ENCODE results near the gene NUP153.

DNA sequence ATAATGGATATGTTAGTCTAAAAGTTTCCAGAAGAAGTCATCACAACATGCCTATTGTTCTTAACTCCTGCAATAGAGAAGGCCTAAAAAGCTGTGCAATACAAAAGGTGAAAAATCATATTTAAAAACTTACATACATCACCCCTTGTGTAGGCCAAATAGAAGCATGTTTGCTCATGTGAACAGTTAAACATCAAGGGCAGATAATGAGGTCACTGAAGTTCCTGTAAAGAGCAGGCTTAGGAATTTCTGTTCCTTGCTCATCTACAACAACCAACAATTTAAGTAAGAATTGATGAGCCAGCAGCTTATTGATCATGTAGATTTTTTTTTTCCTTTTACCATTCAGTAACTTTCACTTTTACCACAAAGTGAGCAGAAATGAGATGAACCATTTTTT lies 7.5 kb upstream of the NUP153 start:
- TF ChIP-seq, protein P1, sequence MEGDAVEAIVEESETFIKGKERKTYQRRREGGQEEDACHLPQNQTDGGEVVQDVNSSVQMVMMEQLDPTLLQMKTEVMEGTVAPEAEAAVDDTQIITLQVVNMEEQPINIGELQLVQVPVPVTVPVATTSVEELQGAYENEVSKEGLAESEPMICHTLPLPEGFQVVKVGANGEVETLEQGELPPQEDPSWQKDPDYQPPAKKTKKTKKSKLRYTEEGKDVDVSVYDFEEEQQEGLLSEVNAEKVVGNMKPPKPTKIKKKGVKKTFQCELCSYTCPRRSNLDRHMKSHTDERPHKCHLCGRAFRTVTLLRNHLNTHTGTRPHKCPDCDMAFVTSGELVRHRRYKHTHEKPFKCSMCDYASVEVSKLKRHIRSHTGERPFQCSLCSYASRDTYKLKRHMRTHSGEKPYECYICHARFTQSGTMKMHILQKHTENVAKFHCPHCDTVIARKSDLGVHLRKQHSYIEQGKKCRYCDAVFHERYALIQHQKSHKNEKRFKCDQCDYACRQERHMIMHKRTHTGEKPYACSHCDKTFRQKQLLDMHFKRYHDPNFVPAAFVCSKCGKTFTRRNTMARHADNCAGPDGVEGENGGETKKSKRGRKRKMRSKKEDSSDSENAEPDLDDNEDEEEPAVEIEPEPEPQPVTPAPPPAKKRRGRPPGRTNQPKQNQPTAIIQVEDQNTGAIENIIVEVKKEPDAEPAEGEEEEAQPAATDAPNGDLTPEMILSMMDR (IDR thresholded peaks at IDR 0.05): no peak
- no peak for TF ChIP-seq POLR2A (IDR thresholded peaks at IDR 0.05)

Data from thyroid gland (tissue), 4 donors.